Esophagus (tissue), 2 donors: ENCODE results near the gene NOL4L. TPM values are rescaled to one million over a fixed set of nuclear protein-coding genes. Genes with fewer than 3 reads are reported as not detected.

Experiments used
- H3K27ac ChIP-seq, 2 donors: one replicate each; pipeline ENCODE4 v1.5.1; 2013; ENCODE audit warnings: low read depth in 2 of 2, mild to moderate bottlenecking in 2 of 2, inconsistent platforms in 1 of 2, low read length in 1 of 2, moderate library complexity in 1 of 2
- H3K27me3 ChIP-seq, 2 donors: one replicate each; pipeline ENCODE4 v1.6.1; 2013; ENCODE audit warnings: low read length in 2 of 2, control low read depth in 1 of 2, mild to moderate bottlenecking in 1 of 2; ENCODE audit not compliant: insufficient read depth in 2 of 2, control insufficient read depth in 1 of 2
- H3K36me3 ChIP-seq, 2 donors: one replicate each; pipeline ENCODE4 v1.6.1; 2013; ENCODE audit warnings: low read length in 1 of 2; ENCODE audit not compliant: control insufficient read depth in 2 of 2, insufficient read depth in 2 of 2
- H3K4me1 ChIP-seq, 2 donors: one replicate each; pipeline ENCODE4 v1.6.1; 2013; ENCODE audit warnings: low read length in 1 of 2; ENCODE audit not compliant: control insufficient read depth in 2 of 2, insufficient read depth in 2 of 2
- H3K4me3 ChIP-seq, 2 donors: one replicate each; pipeline ENCODE4 v1.5.1; 2013; ENCODE audit warnings: low read length in 2 of 2, mild to moderate bottlenecking in 2 of 2, low read depth in 1 of 2, moderate library complexity in 1 of 2
- H3K9me3 ChIP-seq, 2 donors: one replicate each; pipeline ENCODE4 v1.6.1; 2013; ENCODE audit warnings: mild to moderate bottlenecking in 2 of 2, low read depth in 1 of 2, low read length in 1 of 2, moderate library complexity in 1 of 2; ENCODE audit not compliant: control insufficient read depth in 2 of 2, insufficient read depth in 1 of 2
- WGBS, 2 donors: extraction: QIAGEN DNeasy Blood & Tissue Kit; methylation state at CpG; one replicate each; pipeline ENCODE4 v1.1.7; 2013; 5-methylcytosine and 5-hydroxymethylcytosine counted together
- polyA plus RNA-seq, 2 donors: library from polyadenylated mRNA; stranded (reverse); fragments of 200-250 nt; gene quantifications; one replicate each; pipeline ENCODE4 v1.2.3, GENCODE V29; 2013
- donor health status: healthy with polysubstance abuse.
- donor health status: Bipolar disorder and iron deficiency.

NOL4L gene, protein sequence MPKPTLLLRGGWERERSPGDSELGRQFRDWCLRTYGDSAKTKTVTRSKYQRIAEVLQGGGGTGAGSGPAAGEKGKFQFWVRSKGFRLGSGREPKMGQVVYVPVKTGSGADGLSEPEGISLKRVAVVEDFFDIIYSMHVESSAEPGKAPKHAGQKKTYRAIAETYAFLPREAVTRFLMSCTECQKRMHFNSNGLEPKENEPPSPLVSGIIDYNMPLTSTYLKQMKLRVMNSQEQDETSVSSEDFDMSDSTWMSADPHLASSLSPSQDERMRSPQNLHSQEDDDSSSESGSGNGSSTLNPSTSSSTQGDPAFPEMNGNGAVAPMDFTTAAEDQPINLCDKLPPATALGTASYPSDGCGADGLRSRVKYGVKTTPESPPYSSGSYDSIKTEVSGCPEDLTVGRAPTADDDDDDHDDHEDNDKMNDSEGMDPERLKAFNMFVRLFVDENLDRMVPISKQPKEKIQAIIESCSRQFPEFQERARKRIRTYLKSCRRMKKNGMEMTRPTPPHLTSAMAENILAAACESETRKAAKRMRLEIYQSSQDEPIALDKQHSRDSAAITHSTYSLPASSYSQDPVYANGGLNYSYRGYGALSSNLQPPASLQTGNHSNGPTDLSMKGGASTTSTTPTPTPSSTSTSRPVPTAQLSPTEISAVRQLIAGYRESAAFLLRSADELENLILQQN
- polyA plus RNA-seq, result 1 to 10 TPM; 1.1 to 1.2 TPM

DNA sequence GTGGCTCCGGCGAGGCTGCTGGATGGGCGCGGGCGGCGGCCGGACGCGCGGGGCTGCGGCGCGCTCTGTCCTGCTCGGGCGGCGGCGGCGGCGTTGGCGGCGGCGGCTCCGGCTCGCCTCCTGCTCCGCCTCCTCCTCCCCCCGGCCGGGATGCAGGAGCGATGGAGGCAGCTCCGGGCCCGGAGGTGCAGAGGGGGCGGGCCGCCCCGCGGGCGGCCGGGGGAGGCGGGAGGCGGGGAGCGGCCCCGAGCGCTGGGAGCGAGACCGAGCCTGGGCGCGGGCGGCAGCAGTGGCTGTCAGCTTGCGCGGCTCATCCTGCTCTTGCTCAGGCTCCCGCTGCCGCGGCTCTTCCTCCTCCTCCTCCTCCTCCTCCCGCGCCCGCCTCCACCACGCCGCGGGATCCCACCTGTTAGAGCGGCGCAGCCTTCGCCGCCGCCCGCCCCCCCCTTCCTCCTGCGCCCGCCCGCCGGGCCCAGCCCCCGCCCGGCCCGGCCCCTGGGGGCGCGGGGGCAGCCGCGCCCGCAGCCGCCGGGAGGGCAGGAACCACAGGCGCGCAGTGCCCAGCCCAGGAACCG lies at the start of gene NOL4L:
TSS of gene NOL4L (minus strand) at position 323 of the 575 bp plus-strand sequence. CDS start 443 bp downstream, outside the sequence.
- H3K27ac ChIP-seq, result peak within 1 kb of the TSS in 1 of 2 donors; percentile 32
- peaks cover 3 to 4% of the 10 kb centered on the region in 2 donors for H3K4me1 ChIP-seq
- H3K9me3 ChIP-seq, result no peaks in the 10 kb centered on the region
- H3K4me3 ChIP-seq, result peak within 1 kb of the TSS; percentile 56 to 59
- no peaks in the 10 kb centered on the region for H3K36me3 ChIP-seq
- peaks cover 0 to 4% of the 10 kb centered on the region in 2 donors for H3K27me3 ChIP-seq
- 1% methylated on average over 15 to 80 of the region's 80 CpGs for WGBS, 2 donors

DNA sequence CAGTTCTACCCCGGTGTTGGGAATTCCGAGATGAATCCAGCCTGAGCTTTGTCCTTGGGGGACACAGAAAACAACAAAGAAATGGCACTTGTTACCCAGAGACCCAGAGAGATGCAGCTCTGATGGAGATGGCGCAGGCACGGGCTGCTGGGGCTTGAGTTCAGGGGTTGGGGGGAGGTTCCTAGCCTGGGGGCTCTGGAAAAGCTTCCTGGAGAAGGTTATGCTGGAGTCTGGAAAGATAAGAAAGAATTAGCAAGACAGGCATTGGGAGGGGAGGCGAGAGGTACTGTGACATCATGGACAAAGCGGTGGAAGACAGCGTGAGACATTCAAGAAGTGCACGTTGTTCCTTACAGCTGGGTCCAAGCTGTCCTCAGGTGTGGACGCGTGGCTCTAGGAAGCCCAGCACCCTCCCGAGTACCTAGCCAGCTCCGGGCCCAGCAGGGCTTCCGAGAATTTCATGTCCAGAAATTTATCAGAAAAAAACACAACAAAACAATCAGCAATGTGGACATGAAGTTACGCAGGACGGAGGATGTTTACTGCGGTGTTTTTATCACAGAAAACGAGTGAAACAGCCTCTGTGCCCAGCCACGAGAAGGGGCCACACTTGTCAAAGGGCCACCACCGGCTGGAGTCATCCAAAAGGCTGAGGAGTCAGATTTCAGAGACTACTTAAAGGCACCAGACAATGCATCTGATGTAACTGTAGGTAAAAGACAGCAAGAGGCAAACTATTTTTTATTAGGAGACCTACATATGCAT lies 49.1 kb upstream of the NOL4L start:
- Histone ChIP-seq H3K4me1 (no peaks in the 10 kb centered on the region), H3K27ac (no peak overlapping the region), H3K27me3 (no peaks in the 10 kb centered on the region), H3K4me3 (no peak overlapping the region), H3K9me3 (peaks cover 0 to 1% of the 10 kb centered on the region in 2 donors), H3K36me3 (no peaks in the 10 kb centered on the region)
- WGBS, 2 donors, result 77 to 82% methylated on average over 19 of the region's 19 CpGs

DNA sequence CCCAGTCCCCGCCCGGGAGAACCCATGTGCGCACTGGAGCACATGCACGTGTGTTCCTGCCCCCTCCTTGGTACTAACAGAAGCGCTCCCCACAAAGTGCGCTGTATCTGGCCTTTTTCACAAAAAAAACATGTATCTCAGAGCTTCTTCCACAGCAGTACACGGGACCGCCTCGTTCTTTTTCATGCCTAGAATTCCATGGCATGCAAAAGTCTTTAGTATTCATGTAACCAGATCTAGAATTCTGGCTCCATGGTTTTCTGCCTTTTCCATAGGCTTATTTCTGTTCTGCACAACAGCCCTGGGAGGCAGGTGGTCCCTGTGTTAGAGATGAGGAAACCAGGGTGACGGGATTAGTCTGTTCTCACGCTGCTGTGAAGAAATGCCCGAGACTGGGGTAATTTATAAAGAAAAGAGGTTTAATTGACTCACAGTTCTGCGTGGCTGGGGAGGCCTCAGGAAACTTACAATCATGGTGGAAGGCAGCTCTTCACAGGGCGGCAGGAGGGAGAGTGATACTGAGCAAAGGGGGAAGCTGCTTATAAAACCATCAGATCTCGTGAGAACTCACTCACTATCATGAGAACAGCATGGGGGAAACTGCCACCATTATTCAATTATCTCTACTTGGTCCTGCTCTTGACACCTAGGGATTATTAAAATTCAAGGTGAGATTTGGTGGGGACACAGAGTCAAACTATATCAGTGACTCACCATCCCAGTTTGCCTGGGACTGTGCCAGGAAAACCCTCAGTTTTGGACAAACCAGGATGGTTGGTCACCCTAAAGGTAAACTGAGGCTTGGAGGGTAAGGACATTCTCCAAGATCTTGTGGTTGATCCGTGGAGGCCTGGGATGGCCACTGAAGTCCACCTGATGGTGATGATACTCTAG lies 47.6 kb upstream of the NOL4L start:
- no peak overlapping the region for H3K4me3 ChIP-seq
- 87% methylated on average over 16 of the region's 16 CpGs for WGBS, 2 donors

DNA sequence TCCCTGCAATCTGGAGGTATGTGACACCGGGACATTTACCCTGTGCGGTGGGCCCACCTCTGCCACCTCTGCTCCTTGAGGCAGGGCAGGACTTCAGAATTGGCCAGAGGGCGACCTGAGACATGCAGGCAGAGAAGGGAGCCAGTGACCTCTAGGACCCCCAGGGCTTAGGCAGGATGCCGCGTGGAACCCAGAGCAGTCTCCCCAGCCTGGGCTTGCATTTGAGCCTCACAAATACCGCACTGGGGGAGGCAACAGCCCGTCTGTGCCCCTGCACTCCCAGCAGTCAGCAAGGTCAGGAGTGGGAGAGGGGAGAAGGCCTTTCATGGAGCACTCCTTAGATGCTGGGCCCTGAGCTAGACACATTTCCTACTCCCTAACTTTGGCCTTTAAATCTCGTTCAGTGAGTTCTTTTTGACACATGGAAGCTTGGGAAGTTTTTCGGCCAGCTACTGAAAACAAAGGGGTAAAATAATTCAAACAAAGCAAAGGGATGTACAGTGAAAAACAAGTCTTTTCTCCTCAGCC lies 46.9 kb upstream of the NOL4L start:
- 77 to 82% methylated on average over 9 of the region's 9 CpGs for WGBS, 2 donors
- H3K27ac ChIP-seq, result no peak overlapping the region
- no peaks in the 10 kb centered on the region for H3K4me1 ChIP-seq
- H3K36me3 ChIP-seq, result no peaks in the 10 kb centered on the region
- peaks cover 0 to 3% of the 10 kb centered on the region in 2 donors for H3K27me3 ChIP-seq
- peaks cover 0 to 1% of the 10 kb centered on the region in 2 donors for H3K9me3 ChIP-seq
- no peak overlapping the region for H3K4me3 ChIP-seq

More for the DNA sequence above, 47.6 kb upstream of the NOL4L start:
- no peak overlapping the region for H3K27ac ChIP-seq
- no peaks in the 10 kb centered on the region for H3K36me3 ChIP-seq
- peaks cover 0 to 3% of the 10 kb centered on the region in 2 donors for H3K27me3 ChIP-seq
- H3K9me3 ChIP-seq, result peaks cover 0 to 1% of the 10 kb centered on the region in 2 donors
- H3K4me1 ChIP-seq, result no peaks in the 10 kb centered on the region

DNA sequence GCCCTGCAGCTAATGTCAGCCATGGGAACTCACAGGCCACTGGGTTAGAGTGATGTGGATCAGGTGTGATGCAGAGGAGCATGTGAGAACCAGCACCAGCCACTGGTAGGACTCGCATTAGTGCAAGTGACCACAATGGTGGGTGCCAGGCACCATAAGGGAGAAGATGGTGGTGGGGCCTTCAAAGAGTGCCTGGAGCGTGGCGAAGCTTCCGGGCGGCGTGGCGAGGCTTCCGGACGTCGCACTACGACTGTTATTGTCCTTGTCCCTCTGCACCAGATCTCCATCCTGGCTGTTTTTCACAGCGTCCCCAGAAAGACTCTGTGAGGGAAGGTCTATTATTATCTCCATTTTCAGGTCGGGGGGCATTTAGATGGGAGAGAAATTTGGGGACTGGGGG lies 44.7 kb upstream of the NOL4L start:
- Histone ChIP-seq H3K27me3 (peaks cover 0 to 3% of the 10 kb centered on the region in 2 donors), H3K27ac (no peak overlapping the region), H3K4me1 (no peaks in the 10 kb centered on the region), H3K9me3 (peaks cover 0 to 1% of the 10 kb centered on the region in 2 donors), H3K36me3 (no peaks in the 10 kb centered on the region), H3K4me3 (no peak overlapping the region)
- WGBS, 2 donors, result 96 to 98% methylated on average over 13 of the region's 13 CpGs

DNA sequence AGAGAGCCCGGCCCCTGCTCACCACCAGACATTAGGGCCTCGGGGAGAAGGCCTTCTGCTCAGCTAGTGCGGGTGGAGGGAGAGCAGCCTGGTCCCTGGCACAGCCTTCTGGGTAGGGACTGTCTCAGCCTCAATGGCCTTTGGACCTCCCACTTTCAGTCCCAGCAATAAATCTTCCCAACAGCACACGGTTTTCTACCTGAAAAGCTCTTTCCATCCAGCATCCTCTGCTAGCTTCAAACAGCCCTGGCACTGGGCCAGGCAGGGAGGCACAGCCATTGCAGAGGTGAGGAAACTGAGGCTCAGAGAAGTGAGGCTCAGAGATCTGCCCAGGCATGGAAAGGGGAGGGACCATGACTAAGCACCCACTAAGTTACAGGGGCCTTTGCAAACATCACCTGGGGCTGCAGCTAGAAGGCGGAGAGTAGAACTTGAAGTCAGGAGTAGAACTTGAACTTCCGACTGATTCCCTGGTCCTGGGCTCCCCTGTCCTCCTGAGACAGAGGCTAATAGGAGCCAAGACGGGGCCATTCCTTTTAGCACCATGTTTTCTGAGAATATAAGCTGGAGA lies 43.9 kb upstream of the NOL4L start:
- H3K27ac ChIP-seq, result no peak overlapping the region
- H3K4me1 ChIP-seq, result no peaks in the 10 kb centered on the region
- 65 to 68% methylated on average over 7 of the region's 7 CpGs for WGBS, 2 donors
- peaks cover 0 to 1% of the 10 kb centered on the region in 2 donors for H3K9me3 ChIP-seq
- H3K36me3 ChIP-seq, result no peaks in the 10 kb centered on the region
- H3K4me3 ChIP-seq, result no peak overlapping the region
- H3K27me3 ChIP-seq, result peaks cover 0 to 3% of the 10 kb centered on the region in 2 donors

DNA sequence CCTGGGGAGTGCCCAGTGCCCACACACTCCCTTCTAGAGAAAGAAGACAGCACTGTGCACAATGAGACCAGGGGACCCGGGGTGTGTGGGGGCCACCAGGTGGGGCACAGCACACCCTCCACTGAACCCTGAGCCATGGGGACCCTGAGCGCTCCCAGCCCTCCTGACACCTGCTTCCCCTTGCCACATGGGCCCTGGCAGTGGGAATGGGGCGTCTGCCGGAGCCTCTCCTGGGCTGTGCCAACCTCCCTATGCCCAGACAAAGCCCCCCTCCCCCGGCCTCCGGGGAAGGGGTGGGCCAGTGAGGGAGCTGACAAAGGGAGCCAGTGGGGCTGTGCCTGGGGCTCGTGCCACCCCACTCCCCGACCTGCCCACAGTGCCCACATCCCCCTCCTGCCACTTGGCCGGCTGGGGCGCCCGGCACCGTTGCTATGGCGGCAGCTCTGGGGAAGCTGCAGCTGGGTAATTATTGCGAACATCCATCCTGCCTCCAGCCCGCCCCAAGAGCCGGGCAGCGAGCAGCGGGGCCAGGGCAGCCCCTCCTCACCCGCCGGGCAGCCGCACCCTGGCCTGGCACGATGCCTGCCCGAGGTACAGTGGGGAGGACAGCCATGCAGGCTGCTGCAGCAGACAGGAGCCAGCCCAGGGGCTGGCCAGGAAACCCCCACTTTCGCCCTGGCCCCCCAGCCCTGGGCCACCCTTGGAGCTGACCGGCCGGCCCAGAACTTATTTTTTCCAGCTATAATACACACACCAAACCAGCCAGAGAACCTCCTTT lies 41.9 kb upstream of the NOL4L start:
- Histone ChIP-seq H3K27ac (no peak overlapping the region), H3K36me3 (no peaks in the 10 kb centered on the region), H3K9me3 (no peaks in the 10 kb centered on the region), H3K4me3 (no peak overlapping the region), H3K4me1 (no peaks in the 10 kb centered on the region), H3K27me3 (peaks cover 0 to 3% of the 10 kb centered on the region in 2 donors)
- 11 to 14% methylated on average over 21 to 26 of the region's 26 CpGs for WGBS, 2 donors

DNA sequence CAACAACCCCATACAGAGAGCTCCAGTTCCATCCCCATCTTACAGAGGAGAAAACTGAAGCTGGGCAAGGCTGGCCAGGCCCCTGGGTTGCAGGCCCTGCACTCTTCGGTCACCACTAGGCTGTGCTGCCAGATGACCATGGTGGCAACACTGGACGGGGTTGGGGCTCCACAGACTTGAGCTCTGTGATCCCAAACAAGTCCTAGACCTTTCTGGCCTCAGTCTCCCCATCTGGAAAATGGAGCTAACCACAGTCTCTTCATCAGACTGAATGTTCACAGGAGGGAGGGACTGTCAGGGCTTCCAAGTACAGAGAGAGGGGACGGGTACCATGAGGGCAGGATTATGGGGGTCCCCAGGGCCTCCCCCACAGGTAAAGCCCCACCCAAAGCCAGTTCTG lies 41.3 kb upstream of the NOL4L start:
- WGBS, 2 donors, result 78 to 98% methylated on average over 3 of the region's 3 CpGs
- Histone ChIP-seq H3K27ac (no peak overlapping the region), H3K4me1 (no peaks in the 10 kb centered on the region), H3K27me3 (peaks cover 0 to 3% of the 10 kb centered on the region in 2 donors), H3K4me3 (no peak overlapping the region), H3K9me3 (no peaks in the 10 kb centered on the region), H3K36me3 (no peaks in the 10 kb centered on the region)
